Hematopoietic multipotent progenitor cell treated with erythropoietin and hydrocortisone succinate and interleukin-3 and kit ligand, for 4 days (in vitro differentiated cells): Measurements from ENCODE around the gene RAP1GAP2.

ENCODE experiments used
- DNase-seq: peaks from one replicate; pipeline ENCODE4 v3.0.0-alpha.2; 2015

The RAP1GAP2 gene

DNA sequence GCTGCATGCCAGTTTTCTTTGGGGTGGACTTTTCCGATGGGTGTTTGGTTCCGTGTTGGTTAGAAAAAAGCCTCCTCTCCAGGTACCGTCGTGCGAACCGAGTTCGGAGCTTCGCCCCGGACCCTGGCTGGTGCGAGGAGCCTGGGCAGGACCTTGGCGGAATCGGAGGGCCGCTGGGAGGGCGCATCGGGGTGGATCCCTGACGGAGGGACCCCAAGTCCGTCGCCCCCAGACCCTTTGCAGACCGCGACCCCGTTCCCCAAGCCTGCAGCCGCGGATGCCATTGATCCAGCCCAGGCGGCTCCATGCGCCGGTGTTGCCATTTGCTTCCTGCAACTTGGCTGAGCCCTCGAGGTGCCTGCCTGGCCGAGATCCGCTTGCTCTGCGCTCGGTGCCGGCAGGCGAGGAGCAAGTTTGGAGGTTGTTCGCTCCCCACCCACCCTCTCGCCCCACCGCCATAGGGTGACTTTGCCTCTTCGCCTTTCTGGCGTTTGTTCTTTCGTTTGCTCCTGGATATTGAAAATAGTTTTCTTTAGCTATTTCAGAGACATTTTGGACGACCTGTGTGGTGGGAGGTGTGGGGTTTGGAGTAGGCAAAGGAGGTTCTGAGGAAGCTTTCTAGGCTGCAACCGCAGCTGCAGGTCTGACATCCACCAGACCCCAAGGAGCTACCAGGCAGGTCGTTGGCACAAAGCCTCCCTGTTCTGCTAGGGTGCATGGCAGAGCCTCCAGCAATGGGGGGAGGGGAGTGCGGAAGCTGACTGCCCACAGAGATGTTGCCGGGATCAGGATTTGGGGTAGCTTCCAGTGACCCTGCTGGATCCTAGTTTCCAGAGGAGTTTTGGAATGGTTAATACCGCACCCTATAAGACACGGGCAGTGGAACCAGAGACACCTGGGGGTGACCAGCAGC, 58.2 kb downstream of the RAP1GAP2 start:
- DNase-seq = peak; percentile 30

DNA sequence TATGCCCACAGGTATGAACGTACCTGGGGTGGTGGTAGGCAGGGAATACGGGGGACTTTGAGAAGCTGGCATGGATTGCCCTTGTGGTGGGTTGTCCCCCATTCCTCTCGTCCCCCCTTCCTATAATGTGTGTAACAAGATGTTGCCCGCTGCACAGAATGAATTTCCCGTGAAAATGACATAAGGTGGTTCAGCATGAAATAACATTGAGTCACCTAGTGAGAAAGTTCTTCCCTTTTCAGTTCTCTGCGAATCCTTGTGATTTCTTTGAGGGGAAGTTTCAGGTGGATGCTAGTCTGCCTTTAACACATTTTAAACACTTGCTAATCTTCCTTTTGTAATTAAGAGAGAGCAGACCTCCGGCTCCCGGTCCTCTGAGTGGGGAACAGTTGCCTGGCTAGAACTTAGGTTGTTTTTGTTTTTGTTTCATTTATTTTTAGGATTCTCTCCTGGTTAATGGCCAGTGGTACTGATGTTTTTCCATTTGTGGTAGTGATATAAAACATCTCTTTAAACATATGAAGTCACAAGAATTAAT, 58.9 kb downstream of the RAP1GAP2 start:
- no peak for DNase-seq

DNA sequence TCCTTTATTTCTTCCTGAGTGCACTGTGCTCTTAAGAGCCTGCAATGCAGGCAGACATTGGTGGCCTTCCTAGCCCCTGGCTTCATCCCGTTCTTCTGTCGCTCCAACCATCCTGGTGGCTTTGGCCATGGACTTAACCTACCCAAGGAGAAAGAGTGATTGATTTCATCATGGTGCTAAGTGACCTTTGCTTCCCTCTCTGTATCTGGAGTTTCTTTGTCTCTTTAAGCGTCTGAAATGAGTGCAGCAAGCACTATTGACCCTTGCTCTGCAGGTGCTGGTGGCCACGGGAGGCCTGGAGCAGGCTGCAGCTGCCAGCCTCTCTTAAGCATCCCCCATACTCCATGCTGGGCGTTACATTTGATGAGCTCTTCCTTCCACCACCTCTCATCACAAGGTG, 60.5 kb downstream of the RAP1GAP2 start:
- DNase-seq = no peak

DNA sequence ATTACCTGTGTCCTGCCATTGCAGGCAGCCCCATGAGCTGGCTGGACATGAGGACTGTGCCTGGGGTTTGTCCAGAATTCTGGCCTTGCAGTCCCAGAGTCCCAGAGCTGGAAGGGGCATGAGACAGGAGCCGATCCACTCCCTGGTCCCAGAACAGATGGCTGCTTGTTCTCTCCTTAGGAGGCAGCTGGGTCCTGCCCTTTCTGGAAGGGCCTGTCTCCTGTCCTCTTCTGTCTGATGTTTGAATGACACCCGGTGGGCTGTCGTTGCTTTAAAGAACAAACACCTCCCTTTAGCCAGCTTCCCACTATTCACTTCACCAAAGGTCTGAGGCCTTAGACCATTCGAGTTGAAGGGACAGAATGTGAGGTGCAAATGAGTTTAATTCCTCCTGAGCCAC, 63.8 kb downstream of the RAP1GAP2 start:
- no peak for DNase-seq

DNA sequence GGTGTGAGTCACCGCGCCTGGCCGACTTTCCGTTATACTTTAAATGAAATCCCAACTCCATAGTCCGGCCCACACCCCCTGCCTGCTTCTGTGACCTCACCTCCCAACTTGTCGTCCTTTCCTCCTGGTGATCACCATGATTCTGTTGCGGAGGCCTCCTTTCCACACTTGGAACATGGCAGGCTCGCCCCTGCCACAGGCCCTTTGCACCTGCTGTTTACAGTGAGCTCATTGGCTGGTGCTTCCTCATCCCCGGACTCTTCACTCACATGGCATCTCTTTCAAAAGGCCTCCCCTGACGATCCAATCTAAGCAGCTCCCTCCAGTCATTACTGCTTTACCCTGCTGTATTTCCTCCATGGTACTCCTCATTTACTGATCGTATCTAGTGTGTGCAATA, 64.6 kb downstream of the RAP1GAP2 start:
- no peak for DNase-seq

DNA sequence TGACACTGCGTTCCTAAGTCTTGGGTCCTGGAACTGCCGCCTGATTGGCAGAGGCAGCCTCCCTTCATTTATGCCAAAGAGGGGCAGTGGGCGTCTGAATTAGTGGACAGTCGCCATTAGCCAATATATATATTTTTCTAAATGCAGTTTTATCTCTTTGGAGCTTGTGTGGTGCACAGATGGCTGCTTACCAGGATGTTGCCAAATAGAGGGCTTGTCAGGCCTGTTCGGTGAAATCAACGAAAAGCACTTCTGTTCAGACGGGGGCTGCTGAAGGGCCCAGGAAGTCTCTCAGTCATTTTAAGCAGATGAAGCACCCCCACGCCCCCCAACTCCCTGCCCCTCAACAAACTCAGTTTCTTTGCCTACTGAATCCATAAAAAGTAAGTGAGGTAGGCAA, 66.0 kb downstream of the RAP1GAP2 start:
- DNase-seq = peak; percentile 30

DNA sequence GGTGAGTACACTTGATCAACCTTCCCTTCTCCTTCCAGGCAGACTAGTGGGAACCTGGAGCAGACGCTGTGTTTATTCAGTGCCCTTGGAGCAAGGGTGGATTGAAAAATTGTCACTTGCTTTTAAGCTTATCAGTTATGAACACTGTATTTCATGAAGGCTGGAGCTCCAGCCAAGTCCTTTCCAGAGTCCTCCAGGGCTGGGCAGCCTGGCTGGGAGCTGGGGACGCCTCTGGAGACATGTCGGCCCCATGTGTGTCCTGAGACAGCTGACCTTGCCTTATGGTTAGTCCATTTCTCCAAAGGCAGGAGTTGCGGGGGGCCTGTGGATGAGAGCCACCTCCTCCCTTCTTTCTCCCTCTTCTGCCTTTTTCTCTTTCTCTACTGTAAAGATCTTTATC, 67.0 kb downstream of the RAP1GAP2 start:
- DNase-seq = no peak

DNA sequence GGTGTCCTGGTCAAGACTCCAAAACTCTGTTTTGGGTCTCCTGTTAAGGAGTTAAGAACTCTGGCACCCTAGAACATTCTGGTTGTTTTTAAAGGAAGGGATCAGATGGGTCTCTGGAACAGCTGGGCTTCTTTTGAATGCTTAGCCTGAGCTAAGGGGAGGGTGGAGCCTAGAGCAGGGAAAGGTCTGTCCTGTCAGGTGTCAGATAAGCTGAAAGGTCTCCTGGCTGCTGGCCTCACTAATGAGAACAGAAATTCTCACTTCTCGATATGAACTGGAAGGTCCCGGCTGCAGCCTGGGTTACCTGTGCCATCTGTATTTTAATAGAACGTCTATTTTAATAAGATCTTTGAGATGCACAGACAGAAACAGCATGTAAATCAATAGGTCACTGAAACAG, 69.0 kb downstream of the RAP1GAP2 start:
- no peak for DNase-seq

DNA sequence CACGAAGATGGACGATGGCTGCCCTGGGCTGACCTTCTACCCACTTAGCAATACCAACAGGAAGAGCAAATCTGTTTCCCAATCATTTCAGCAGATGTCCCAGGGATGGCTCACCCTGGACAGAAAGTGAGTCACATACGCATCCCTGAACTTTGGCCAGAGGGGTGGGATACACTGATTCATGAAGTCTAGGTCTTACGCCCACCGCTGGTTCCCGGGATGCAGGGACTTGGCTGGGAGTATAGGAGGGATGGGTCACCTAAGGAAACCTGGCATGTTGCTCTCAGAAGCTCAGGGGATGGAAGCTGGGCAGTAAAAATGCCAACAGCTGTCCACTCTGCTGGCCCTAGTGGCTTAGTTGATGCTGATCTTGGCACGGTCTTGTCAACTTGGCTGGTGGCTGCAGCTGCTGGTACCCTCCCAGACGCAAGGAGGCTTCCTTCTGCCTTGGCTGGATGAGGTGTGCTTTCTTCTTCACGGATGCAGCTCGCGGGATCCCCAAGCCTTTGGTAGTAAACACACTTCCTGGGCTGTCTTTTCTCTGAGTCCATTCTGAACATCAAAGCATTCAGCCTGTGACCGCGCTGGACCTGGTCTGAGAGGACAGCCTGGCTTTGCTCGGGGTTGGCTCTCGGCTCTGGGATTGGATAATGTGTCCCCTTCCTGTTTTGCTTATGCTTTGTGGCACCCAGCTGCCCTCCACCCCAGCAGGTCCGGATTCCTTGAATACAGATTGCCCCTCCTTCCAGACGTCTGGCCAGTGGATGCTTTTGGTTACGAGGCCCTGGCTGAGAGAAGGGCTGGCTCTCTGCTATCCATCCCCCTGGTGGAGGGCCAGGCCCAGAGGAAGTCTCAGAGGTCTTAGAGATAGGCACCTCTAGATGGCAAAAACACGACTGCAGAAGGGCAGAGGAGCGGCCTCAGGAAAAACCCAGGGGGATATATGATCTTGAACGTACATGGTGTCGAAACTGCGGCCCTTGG, 71.5 kb downstream of the RAP1GAP2 start:
- no peak for DNase-seq

DNA sequence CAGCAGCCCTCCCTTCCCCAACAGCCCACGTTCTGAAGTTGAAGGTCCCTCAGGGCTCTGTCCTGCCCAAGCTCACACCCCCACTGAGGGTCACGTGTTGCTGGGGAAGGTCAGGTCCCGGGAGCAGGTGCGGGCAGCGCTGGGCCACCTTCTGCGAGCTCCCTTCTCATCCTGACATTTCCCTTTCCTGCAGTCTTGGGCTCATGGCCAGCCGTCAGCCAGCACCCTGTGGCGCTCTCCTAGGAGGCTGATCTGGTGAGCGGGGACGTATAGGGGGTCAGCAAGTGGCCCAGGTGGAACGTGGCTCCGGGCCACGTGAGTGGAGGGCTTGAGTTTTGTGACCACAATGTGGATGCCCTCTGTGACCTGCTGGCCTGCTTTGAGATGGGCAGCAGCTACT, 73.4 kb downstream of the RAP1GAP2 start:
- no peak for DNase-seq

DNA sequence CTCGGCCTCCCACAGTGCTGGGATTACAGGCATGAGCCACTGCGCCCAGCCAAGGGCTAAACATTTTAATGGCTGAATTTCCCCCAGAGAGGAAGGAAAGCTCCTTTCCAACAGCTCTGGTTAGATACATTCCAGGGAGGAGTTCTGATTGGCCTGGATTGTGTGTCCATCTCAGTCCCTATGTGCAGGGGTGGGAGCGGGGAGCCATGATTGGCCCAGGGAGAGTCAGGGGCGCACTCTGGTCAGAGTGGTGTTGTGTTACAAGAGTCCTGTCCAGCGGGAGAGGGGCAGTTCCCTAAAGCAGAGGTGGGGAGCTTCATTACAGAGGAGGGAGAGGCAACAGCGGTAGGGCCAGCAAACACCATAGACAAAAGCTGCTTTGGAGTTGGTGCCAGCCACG, 75.0 kb downstream of the RAP1GAP2 start:
- DNase-seq = no peak

DNA sequence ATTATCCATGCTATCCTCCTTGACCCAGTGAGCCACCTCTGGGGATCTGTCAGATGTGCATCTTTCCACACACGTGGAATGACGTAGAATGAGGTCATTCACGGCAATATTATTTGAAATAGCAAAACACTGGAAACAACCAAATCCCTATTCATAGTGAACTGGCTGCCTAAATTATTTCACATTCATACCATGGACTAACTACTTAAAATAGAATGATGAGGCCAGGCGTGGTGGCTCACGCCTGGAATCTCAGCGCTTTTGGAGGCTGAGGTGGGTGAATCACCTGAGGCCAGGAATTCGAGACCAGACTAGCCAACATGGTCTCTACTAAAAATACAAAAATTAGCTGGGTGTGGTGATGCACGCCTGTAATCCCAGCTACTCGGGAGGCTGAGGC, 75.5 kb downstream of the RAP1GAP2 start:
- DNase-seq = no peak

DNA sequence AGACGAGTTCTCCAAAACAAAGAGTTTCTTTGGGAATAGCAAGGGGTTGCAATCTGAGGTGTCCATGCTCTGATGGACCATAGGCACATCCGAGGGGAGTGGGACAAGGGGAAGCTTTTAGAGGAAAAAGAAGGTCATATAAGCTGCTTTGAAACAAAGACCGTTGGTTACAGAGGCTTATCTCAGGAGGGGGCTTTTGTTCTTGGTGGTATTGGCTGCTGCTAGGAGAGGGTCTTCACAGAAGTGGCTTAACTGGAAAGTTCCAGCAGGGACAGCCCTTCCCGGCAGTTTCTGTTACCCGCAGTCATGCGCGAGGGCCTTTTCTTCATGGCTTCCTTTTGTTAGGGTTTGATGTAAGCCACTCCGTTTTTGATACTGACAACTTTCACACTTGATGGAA, 76.0 kb downstream of the RAP1GAP2 start:
- no peak for DNase-seq

DNA sequence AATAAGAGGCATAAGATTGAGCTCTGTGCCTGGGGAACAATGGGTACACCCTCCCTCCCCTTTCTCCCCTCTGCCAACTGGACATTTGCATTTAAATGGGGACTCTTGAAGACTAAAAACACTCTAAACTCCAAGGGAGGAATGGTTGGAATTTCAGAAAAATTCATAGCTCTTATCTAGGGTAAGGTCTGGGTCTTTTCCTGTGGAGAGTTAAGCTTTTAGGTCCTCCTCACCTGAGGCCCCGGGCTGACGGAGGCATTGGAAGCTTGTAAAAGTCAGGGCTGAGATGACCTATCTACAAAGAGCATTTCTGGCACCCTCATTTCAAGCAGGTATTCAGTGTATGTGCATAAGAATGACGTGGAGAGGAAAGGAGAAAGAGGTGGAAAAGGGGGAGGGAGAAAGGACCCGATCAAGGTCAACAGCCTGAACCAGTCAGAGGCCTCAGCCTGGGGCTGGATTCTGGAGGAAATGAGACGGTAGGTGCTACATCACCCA, 78.0 kb downstream of the RAP1GAP2 start:
- no peak for DNase-seq

DNA sequence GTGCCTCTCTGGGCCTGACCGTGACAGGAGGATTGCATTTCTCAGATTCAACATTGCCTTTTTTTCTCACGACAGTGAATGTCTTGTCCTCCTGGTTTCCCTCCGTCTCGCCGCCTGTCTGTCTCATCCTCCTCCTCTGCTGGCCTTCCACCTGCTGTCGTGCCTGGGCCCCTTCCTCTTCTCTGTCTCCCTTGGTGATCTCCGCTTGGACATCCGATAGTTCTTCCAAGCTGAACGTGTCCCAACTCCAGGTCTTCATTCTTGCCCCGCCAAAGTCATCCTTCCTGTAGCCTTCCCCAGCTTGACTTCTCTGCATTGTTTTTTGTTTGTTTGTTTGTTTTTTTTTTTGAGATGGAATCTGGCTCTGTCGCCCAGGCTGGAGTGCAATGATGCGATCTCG, 79.4 kb downstream of the RAP1GAP2 start:
- no peak for DNase-seq

DNA sequence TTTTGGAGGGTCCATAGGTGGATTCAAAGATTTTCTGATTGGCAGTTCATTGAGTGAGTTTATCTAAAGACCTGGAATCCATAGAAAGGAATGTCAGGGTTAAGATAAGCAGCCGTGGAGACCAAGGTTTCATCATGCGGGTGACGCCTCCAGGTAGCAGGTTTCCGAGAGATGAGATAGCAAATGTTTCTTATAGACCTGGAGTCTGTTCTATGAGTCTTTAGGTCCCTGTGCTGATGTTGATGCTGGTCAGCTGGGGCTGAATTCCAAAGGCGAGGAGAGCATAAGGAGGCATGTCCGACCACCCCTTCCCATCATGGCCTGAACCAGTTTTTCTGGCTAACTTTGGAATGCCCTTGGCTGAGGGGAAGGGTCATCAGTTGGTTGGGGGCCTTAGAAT, 80.2 kb downstream of the RAP1GAP2 start:
- DNase-seq = no peak

DNA sequence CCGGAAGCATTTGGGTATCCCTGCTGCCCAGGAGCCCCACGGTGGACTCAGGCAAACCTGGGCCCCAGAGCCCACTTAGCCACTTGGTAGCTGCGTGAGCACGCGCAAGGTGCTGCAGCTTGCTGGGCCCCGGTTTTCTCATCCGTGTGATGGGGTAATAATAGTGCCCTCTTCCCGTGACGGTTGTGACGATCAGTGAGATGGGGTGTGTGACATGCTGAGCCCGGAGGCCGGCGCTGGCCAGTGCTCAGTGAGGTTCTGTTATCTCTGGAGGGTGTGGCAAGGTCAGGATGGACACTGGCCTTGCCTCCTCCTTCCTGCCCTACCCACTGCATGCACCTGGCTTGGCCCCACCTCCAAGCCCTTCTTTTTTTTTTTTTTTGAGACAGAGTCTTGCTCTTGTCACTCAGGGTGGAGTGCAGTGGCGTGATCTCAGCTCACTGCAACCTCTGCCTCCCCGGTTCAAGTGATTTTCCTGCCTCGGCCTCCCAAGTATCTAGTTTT, 82.6 kb downstream of the RAP1GAP2 start:
- DNase-seq = no peak

DNA sequence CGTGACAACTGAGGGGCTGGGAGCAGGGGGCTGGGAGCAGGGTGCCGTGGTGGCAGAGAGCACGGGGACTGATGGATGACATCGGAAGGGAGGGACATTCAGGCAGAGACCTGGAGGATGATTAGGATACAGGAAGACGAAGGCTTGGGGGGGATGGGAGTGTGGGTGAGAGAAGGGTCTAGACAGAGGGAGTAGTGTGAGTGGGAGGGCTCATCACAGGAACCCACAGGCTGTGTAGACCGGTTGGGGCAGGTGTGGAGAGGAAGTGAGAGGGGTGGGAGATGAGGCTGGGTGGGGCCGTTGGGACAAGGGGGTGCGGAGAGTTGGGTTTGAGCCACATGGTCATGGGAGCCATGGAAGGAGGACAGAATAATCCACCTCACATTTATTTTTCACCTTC, 83.8 kb downstream of the RAP1GAP2 start:
- DNase-seq = no peak

DNA sequence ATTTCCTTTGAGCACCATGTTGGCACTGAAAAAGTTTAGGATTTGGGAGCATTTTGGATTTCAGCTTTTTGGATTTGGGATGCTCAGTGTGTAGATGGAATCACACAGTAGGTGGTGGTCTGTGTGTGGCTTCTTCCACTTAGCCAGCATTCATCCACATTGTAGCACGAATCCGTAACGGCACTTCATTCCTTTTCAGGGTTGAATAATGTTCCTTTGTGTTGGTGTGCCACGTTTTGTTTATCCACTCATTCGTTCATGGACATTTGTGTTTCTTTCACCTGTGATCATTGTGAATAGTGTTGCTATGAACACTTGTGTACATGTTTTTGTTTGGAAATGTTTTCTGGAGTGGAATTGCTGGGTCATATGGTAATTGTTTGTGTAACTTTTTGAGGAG, 85.1 kb downstream of the RAP1GAP2 start:
- DNase-seq = no peak

DNA sequence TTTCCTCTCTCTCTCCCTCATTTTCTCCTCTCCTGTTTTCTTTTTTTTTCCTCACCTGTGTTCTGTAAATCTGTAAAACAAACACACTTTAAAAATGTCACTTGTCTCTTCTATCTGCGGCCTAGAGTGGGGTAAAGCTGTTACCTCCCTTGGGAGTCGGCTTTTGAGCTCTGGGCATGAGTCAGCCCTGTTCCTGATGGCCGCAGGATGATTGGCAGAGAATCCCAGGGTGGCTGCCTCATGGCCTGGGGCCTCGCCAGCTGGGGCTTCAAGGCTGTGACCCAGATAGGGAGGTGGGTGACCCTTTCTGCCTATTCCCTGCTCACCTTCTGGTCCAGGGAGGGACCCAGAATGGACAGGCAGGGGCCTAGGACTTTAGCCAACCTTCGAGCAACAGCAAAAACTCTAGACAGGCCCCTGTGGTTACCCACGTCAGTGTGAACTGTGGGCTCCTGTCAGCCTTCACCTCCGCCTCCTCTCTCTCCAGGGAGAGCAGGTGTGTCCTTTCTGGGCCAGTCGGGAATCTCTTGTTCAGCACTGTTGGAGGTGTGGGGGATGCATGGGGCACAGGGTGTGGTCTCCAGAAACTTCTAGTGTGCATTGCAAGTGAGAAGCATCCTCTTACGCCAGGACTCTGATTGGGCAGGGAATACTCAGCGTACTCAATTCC, 87.4 kb downstream of the RAP1GAP2 start:
- peak; percentile 31 for DNase-seq

DNA sequence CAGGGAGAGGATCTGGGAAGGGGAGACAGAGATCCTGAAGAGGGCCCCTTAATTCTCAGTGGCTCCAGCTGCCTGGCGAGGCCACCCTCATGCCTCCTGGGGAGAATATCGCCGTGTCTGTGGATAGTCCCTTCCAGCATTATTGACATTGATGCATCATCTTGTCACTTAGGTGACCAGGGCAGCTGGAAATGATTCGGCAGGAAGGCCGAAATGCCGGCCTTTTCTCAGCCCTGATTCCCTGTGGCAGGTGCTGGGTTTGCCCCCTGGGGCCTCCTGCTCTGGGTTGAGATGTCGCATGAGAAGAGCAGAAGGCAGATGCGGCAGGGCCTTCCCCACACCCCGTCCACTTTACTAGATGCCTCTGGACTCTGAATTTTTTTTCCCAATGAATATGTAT, 89.5 kb downstream of the RAP1GAP2 start:
- no peak for DNase-seq

DNA sequence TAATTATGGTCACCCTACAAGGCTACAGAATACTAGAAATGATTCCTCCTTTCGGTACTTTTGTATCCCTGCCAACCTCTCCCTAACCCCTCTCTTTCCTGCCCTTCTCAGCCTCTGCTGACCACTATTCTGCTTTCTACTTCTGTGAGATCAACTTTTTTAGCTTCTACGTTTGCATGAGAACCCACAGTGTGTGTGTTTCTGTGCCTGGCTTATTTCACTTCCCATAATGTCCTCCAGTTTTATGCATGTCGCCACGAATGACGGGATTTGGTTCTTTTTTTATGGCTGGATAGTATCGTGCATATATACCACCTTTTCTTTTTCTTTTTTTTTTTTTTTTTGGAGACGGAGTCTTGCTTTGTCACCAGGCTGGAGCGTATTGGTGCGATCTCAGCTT, 92.1 kb downstream of the RAP1GAP2 start:
- no peak for DNase-seq

DNA sequence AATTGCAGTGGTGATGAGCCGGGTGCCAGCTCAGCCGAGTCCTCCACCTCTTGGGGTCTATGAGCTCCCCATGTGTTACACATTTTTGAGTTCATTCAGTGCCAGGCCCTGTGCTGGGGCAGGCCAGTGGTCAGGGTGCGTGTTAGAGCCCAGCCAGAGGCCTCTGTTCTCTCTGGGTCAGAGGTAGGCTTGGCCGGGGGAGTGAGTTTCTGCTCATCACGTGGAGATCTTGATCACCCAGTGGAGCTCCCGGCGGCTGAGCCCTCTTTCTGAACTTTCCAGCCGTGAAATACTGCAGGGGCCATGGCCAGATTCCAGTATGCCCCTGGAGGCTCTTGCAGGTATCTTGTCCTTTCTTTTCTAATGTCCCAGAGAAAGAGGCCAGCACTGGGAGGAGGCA, 93.0 kb downstream of the RAP1GAP2 start:
- no peak for DNase-seq
